ENCODE measurements around the gene AMPD3.

AMPD3 gene

GRCh38 chr11:10488934-10489691, 34.0 kb downstream of the AMPD3 start:
- no peak for DNase-seq (ENCODE audit: low read depth in 2 of 2)

DNA sequence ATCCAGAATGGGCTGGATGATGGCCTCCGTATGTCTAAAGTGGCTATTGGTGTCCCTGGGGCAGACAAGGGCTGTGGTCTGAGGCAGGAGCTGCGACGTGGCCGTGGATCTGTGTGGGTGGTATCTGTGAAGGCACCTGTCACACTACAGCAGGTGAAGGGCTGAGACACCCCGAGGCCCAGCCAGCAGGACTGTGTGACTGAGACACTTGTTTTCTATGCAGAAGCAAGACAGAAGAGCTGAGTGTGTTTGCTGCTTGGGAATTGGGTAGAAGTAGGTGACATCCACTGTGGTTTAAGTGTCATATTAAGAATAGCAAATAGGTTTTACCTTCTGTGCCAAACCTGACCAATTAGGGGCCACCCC, 35.0 kb downstream of the AMPD3 start:
- no peak for DNase-seq (ENCODE audit: low read depth in 2 of 2)

DNA sequence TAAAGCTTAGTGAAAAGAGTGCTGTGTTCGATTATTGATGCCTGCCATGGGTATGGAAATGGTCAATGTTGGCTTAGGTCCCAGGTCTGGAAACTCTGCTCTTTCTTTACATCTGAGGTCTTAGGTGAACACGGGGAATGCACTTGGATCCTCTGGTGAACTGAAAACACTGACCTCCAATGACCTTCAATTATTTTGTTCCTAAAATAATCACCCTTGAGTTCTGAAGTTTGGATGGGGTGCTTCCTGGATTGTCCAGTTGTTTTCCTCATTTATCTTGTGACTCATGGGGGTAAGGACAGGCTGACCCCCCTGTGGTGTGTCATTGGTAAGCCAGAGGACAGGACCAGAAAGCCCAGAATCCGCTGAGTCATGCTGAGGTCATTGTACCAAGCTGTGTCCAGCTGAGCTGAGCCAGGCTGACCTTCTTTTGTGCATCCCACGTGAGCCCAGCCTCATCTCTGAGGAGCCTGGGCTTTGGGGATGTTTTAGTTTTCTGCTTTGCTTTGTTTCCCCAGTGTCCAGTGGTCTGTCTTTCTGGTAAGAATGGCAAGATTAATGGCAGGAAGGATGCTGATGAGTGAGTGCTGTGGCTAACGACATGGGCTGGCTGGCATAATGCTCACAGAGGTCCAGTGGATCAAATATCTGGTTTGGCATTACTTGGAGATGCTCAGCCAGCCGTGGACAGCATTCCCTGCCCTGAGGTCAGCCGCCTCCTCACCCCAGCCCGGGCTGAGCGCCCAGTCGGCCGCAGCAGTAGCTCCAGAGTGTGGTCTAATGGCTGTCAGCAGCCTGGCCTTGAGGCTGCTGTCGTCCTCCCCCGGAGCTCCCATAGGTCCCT, 35.6 kb downstream of the AMPD3 start:
- DNase-seq (ENCODE audit: low read depth in 2 of 2): no peak

DNA sequence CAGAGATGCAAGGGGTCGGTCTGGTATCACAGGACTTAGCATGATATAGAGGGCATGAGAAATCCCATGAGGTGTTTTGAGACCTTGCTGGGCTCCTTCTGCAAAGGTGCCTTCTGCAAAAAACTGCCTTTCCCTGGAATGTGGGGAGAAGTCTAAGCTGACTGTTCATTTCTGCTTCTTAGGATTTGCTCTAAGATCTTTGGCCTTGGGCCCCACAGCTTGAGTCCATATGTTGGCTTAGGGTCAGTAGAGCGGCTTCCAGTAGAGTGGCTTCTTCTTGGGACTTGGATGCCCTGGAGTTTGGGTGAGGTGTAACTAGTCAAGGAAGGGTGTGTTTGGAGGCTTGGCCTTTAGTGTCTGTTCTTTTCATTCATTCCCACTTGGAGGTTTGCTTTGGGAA, 37.0 kb downstream of the AMPD3 start:
- DNase-seq (ENCODE audit: low read depth in 2 of 2): no peak

DNA sequence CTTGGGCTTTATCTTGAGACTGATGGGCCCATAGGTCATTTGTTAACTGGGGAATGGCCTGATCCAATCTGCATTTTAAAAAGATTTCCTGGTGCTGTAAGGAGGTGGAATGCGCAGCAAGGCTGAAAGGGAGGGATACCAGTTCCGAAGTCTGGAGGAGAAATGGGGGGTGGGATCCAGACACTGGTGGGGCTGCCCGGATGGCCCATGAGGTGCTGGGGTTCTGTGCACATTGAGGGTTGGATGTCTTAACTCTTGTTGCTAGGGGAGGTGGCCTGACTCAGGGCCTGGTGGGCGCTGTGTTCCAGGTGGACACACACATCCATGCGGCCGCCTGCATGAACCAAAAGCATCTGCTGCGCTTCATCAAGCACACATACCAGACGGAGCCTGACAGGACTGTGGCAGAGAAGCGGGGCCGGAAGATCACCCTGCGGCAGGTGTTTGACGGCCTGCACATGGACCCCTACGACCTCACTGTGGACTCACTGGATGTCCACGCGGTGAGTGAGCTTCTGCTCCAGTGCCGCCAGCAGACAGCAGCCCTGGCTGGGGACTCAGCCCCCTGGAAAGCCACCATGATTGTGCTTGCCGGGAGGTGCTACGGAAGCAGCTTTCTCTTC, 38.1 kb downstream of the AMPD3 start:
- no peak for DNase-seq (ENCODE audit: low read depth in 2 of 2)

GRCh38 chr11:10494636-10495463, 39.8 kb downstream of the AMPD3 start:
- no peak for DNase-seq (ENCODE audit: low read depth in 2 of 2)

DNA sequence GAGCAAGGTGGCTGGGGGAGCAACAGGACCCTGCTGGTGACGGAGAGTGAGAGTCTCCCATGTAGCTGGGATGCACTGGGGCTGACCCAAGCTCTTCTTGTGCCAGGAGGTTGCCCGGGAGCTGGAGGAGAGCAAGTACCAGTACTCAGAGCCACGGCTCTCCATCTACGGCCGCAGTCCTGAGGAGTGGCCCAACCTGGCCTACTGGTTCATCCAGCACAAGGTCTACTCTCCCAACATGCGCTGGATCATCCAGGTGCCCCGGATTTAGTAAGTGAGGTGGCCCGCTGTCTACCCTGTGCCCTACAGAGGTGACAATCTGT, 40.4 kb downstream of the AMPD3 start:
- DNase-seq (ENCODE audit: low read depth in 2 of 2): no peak

DNA sequence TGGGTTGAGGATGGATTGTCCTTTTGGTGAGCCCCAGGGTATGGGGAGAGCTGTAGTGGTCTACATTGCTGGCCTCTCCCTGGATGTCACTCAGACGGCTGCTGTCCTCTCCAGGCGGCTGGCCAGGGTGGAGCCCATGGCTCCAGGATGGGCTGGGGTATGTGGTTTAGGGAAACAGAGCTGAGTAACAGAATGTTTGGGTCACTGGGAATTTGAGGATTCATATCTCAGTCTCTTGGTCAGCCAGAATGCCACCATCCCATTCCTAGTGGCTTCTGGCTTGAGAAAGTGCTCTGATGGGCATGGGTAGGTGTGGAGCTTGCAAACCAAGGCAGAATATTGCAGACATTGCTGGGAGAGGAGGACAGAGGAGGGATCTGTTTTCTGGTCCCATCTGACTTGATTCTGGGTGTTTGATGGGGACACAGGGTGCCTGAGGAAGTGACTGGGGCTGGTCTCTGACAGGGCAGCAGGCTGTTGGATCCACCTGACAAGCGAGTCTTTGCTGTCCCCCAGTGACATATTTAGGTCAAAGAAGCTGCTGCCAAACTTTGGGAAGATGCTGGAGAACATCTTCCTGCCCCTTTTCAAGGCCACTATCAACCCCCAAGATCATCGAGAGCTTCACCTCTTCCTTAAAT, 41.4 kb downstream of the AMPD3 start:
- DNase-seq (ENCODE audit: low read depth in 2 of 2): no peak

DNA sequence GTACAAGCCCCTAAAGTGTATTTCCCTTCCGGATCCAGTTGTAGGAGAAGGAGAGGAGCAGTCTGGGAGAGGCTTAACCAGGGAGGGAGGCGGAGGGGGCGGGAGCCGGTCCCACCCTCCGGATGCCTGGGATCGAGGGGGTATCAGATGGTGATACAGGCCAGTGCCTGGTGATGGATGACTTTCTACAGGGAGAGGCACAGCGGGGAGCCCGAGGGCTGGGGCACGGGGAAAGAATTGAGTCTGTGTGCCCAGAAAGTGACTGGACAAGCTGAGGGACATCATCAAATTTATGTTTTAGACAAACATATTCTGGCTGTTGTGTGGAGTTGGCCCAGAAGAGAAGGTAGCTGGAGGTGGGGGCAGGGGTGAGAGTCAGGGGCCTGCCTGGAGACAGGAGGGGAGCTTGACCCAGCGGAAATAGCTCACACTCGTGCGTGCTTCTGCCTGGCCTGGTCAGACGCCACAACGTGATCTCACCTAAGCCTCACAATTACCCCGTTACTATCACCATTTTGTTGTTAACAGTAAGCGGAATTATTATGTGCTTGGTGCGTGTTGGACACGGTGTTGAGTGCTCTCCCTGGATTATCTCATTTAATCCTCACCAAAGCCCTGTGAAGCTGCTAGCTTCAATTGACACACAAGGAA, 42.4 kb downstream of the AMPD3 start:
- DNase-seq (ENCODE audit: low read depth in 2 of 2): no peak

GRCh38 chr11:10498022-10498400, 42.9 kb downstream of the AMPD3 start:
- no peak for DNase-seq (ENCODE audit: low read depth in 2 of 2)

DNA sequence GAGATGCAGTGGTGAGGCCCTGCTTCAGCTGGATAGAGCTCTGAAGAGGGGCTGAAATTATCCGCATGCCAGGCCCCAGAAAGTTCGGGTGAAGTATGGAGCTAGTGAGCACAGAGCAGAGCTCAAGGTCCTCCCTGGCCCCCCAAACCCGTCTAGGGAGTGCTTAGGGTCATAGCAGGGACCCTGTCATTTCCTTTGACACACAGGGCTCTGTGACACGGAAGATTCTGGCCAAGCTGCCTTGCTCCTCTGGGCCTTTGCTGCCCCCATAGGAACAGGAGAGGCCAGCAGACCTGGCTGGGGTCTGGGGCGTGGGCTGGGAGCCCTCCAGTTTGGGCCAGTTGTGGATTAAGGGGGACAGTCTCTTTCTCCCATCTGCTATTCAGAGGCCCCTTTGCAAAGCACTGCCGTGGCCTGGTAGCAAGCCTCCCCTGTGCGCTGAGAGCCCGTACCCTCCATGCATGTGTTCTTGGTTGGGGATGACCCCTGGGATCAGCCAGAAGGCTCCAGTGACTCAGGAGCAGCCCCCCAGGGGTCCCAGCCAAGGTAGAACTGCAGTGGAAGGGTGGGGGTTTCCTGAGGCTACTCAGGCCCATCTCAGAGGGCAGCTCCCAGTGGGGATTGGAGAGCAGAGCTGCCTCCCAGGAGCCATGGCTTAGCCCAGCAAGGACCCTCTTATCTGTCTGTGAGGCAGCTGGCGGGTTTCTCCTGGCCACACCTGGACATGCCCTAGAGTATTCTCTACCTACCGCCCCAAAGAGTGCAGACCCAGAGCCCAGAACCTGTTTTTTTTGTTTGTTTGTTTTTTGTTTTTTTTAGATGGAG, 43.6 kb downstream of the AMPD3 start:
- no peak for DNase-seq (ENCODE audit: low read depth in 2 of 2)

DNA sequence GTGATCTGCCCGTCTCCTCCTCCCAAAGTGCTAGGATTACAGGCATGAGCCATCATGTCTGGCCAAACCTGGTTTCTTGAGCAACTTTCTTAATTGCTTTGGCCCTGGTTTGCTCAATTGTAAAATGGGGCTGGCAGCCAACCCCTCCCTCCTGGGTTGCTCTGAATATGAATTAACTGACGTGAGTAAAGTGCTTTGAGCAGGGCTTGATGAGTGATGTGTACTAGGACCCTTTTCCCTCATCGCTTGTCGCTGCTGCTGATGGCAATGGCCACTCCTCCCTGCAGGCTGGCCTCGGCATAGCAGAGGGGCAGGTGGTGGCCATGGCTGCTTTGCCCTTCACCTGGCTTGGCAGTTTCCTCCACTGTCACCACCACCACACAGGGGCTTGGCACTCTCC, 44.4 kb downstream of the AMPD3 start:
- no peak for DNase-seq (ENCODE audit: low read depth in 2 of 2)

- DNase-seq (ENCODE audit: low read depth in 2 of 2): no peak
Observed at GRCh38 chr11:10499874-10500601, 45.0 kb downstream of the AMPD3 start.

GRCh38 chr11:10500757-10501684, 46.0 kb downstream of the AMPD3 start:
- DNase-seq (ENCODE audit: low read depth in 2 of 2): no peak

GRCh38 chr11:10502065-10502680, 47.1 kb downstream of the AMPD3 start:
- DNase-seq (ENCODE audit: low read depth in 2 of 2): no peak

DNA sequence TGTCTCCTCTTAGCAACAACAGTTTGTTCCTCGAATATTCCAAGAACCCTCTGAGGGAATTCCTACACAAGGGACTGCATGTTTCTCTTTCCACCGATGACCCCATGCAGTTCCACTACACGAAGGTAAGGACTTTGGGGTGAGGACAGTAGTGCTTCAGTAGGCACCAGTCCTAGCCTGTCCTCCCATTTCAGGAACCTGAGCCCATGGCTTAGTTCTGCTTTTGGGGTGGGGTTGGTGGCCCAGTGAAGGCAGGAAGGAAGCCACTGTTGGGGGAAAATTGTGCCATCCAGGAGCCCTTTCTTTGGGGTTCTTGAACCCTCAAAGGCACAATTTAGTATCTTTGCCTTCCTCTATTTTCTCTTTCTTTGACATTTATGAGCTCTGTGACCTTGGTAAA, 47.7 kb downstream of the AMPD3 start:
- DNase-seq (ENCODE audit: low read depth in 2 of 2): no peak

DNA sequence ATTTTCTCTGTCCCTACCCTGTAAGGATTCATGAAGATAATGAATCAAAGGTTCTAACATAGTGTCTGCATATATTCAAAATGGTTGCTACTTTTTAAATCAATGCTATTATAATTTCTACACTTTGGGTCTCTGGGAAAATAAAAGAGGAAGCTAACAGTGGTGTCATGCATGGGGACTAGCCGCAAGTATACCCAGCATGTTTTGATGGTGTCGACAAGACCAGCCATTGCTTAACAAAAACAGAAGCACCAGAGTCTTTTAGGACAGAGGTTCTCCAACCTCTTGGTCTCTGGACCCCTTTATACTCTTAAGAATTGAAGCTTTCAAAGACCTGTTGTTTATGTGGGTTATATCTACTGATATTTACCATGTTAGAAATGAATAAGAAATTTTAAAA, 48.2 kb downstream of the AMPD3 start:
- DNase-seq (ENCODE audit: low read depth in 2 of 2): no peak

All from stimulated activated CD4-positive, alpha-beta T cell treated with anti-CD3 and anti-CD28 coated beads, Interleukin-15, amount 100 ng/mL, for 48 hours (primary cell).